Left lung (tissue), 10 donors: ENCODE measurements around the gene MYBPC1. TPM values are rescaled to one million over a fixed set of nuclear protein-coding genes. Genes with fewer than 3 reads are reported as not detected.

Experiments used
- ATAC-seq: fragments of 200-7000 bp; cut with Tn5 transposase; one replicate; pipeline ENCODE4 v1.9.1; 2020; ENCODE audit warnings: moderate library complexity
- DNase-seq, 4 donors: peaks; one replicate each; pipeline ENCODE4 v3.0.0-alpha.2; 2013 to 2020
- H3K27ac ChIP-seq, 2 donors: fragments of 200-600 bp; sonication (generic) in 1 of 2; one replicate each; pipeline versions ENCODE4 v1.5.0 to v1.8.0; 2020 to 2021
- H3K27me3 ChIP-seq, 2 donors: fragments of 200-600 bp; sonication (generic) in 1 of 2; one replicate each; pipeline versions ENCODE4 v1.5.0 to v1.8.0; 2020 to 2021
- H3K36me3 ChIP-seq, 2 donors: fragments of 200-600 bp; sonication (generic) in 1 of 2; one replicate each; pipeline versions ENCODE4 v1.5.0 to v1.8.0; 2020 to 2021
- H3K4me1 ChIP-seq, 2 donors: fragments of 200-600 bp; one replicate each; pipeline ENCODE4 v1.8.0; 2021
- H3K4me3 ChIP-seq, 2 donors: fragments of 200-600 bp; sonication (generic) in 1 of 2; one replicate each; pipeline versions ENCODE4 v1.5.0 to v1.8.0; 2020 to 2021; ENCODE audit warnings: mild to moderate bottlenecking in 1 of 2
- H3K9me3 ChIP-seq, 2 donors: fragments of 200-600 bp; sonication (generic) in 1 of 2; one replicate each; pipeline versions ENCODE4 v1.5.0 to v1.8.0; 2020 to 2021
- CTCF ChIP-seq, 2 donors: fragments of 200-600 bp; sonication (generic) in 1 of 2; IDR thresholded peaks; one replicate each; pipeline versions ENCODE4 v1.5.0 to v1.8.0; 2021; ENCODE audit warnings: antibody characterized with exemption in 2 of 2
- intact Hi-C, 2 donors: fragments of 100-400 bp; cut with DNase I; formaldehyde crosslinking; loops; one replicate each; pipeline versions ENCODE4 v1.11.2 to v1.14.2; 2022
- polyA plus RNA-seq, 6 donors: library from polyadenylated mRNA; unstranded; fragments of 120-200 nt; gene quantifications; one replicate each; pipeline ENCODE4 v1.2.1, GENCODE V29; 2013; ENCODE audit not compliant: insufficient read length in 6 of 6
- total RNA-seq, 2 donors: library from RNA; stranded (reverse); fragmentation: NEBNext Ultra II Directional; extraction: Animal tissue kit (Norgen Biotek cat#: 25700); gene quantifications; one replicate each; pipeline ENCODE4 v1.2.1, GENCODE V29; 2021
- donor health status: DM: no; HTN: yes; CAD: no.
- donor health status: DM: no; HTN: no; CAD: no.

MYBPC1 gene
- total and polyA plus RNA-seq, 8 donors, result 0.06 to 0.24 (median 0.17) TPM; not detected in 3

- intact Hi-C loops, result no loop called here
- no peak for TF ChIP-seq CTCF (IDR thresholded peaks at IDR 0.05)
- Histone ChIP-seq H3K4me3 (no peak overlapping the region), H3K4me1 (no peaks in the 10 kb centered on the region), H3K27me3 (peaks cover 0 to 4% of the 10 kb centered on the region in 2 donors), H3K27ac (no peak overlapping the region), H3K36me3 (no peaks in the 10 kb centered on the region), H3K9me3 (no peaks in the 10 kb centered on the region)
- no peak for ATAC-seq
- no peak for DNase-seq
Measured at GRCh38 chr12:101663298-101663697, 68.5 kb downstream of the MYBPC1 start.

GRCh38 chr12:101664992-101665391, 70.2 kb downstream of the MYBPC1 start:
- Histone ChIP-seq H3K36me3 (no peaks in the 10 kb centered on the region), H3K9me3 (no peaks in the 10 kb centered on the region), H3K4me1 (peaks cover 0 to 1% of the 10 kb centered on the region in 2 donors), H3K27me3 (peaks cover 0 to 4% of the 10 kb centered on the region in 2 donors), H3K27ac (no peak overlapping the region), H3K4me3 (no peak overlapping the region)
- DNase-seq (no peak), ATAC-seq (no peak)
- intact Hi-C loops, result no loop called here
- TF ChIP-seq CTCF (IDR thresholded peaks at IDR 0.05), result no peak

GRCh38 chr12:101666052-101666728, 71.4 kb downstream of the MYBPC1 start:
- intact Hi-C loops, result no loop called here
- H3K4me3 ChIP-seq, result no peak overlapping the region
- no peak for TF ChIP-seq CTCF (IDR thresholded peaks at IDR 0.05)

GRCh38 chr12:101667591-101667990, 72.8 kb downstream of the MYBPC1 start:
- DNase-seq (no peak), ATAC-seq (no peak)
- H3K4me3 ChIP-seq, result no peak overlapping the region
- intact Hi-C loops, result no loop called here
- H3K27ac ChIP-seq, result no peak overlapping the region
- H3K36me3 ChIP-seq, result no peaks in the 10 kb centered on the region
- TF ChIP-seq CTCF (IDR thresholded peaks at IDR 0.05), result no peak
- H3K27me3 ChIP-seq, result peaks cover 0 to 4% of the 10 kb centered on the region in 2 donors
- H3K9me3 ChIP-seq, result no peaks in the 10 kb centered on the region
- H3K4me1 ChIP-seq, result peaks cover 0 to 24% of the 10 kb centered on the region in 2 donors

More at GRCh38 chr12:101666052-101666728, 71.4 kb downstream of the MYBPC1 start:
- ATAC-seq (no peak), DNase-seq (no peak)
- H3K9me3 ChIP-seq, result no peaks in the 10 kb centered on the region
- no peaks in the 10 kb centered on the region for H3K36me3 ChIP-seq
- H3K27ac ChIP-seq, result no peak overlapping the region
- peaks cover 0 to 12% of the 10 kb centered on the region in 2 donors for H3K4me1 ChIP-seq
- peaks cover 0 to 4% of the 10 kb centered on the region in 2 donors for H3K27me3 ChIP-seq

GRCh38 chr12:101670007-101670671, 75.4 kb downstream of the MYBPC1 start:
- peak in 1 of 4 donors; percentile 30 for DNase-seq
- no peaks in the 10 kb centered on the region for H3K36me3 ChIP-seq
- intact Hi-C loops, result no loop called here
- no peaks in the 10 kb centered on the region for H3K9me3 ChIP-seq
- no peak overlapping the region for H3K4me3 ChIP-seq
- peaks cover 0 to 4% of the 10 kb centered on the region in 2 donors for H3K27me3 ChIP-seq
- TF ChIP-seq CTCF (IDR thresholded peaks at IDR 0.05), result peak; percentile 28 to 42
- H3K27ac ChIP-seq, result peak overlapping the region in 1 of 2 donors; percentile 68
- peaks cover 0 to 24% of the 10 kb centered on the region in 2 donors for H3K4me1 ChIP-seq
- ATAC-seq, result peak; percentile 93
